Fibroblast of pulmonary artery (primary cell): ENCODE results near the gene RAPGEF3.

Experiments used
- DNase-seq: peaks from one replicate; pipeline ENCODE4 v3.0.0-alpha.2; 2010; ENCODE audit warnings: low read depth
- H3K4me3 ChIP-seq: replicated peaks from 2 replicates; pipeline ENCODE4 v1.5.1; 2011; ENCODE audit warnings: low read depth, mild to moderate bottlenecking, control low read depth, low read length, moderate library complexity
- TF ChIP-seq, protein P1 (sequence below): IDR thresholded peaks from 2 replicates; pipeline ENCODE4 v1.5.1; 2011; ENCODE audit warnings: mild to moderate bottlenecking, control low read depth, low read length, inconsistent platforms; ENCODE audit errors: missing control alignments

Gene RAPGEF3

DNA sequence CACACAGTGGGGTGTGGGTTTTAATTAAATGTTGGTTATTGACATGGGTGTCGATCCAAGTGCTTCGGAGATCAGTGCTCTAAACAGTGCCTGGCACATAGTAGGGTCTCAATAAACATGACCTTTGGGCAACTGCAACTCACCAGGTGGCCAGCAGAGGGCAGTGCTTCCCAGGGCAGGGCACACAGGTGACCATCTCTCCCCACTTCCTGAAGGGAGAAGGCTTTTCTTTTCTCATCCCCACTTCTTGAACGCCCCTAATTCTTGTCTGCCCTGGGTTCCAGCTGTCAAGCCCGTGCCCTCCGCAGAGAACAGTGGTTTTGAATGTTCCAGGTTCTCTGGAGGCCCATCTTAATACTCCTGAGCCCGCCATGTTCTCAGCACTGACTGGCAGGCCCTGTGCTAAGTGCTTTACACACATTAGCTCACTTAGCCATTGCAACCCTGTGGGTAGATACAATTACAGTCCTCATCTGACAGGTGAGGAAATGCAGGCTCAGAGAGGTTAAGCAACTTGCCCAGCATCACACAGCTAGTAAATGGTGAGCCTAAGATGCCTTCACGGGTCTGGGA lies 16.3 kb downstream of the RAPGEF3 start:
- no peak overlapping the region for H3K4me3 ChIP-seq
- peak; percentile 44 for DNase-seq
- TF ChIP-seq, protein P1, sequence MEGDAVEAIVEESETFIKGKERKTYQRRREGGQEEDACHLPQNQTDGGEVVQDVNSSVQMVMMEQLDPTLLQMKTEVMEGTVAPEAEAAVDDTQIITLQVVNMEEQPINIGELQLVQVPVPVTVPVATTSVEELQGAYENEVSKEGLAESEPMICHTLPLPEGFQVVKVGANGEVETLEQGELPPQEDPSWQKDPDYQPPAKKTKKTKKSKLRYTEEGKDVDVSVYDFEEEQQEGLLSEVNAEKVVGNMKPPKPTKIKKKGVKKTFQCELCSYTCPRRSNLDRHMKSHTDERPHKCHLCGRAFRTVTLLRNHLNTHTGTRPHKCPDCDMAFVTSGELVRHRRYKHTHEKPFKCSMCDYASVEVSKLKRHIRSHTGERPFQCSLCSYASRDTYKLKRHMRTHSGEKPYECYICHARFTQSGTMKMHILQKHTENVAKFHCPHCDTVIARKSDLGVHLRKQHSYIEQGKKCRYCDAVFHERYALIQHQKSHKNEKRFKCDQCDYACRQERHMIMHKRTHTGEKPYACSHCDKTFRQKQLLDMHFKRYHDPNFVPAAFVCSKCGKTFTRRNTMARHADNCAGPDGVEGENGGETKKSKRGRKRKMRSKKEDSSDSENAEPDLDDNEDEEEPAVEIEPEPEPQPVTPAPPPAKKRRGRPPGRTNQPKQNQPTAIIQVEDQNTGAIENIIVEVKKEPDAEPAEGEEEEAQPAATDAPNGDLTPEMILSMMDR, result peak; percentile 99

DNA sequence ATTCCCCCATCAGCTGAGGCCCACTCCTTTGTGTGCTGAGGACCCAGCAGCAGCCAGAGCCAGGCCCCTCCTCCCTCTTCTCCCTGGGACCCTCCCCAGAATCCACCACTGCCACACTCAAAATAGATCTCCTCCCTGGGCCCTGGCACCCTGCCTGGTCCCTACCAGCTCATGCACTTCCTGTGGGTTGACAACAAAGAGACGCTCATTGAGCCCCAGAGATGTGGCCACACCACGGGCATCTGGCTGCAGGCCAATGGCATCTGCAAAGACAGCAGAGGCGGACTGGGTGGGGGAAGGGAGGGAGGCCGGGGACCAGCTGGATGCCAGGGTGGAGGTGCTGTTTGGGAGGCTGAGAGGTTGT lies 17.4 kb downstream of the RAPGEF3 start:
- TF ChIP-seq, protein P1, result no peak
- no peak overlapping the region for H3K4me3 ChIP-seq
- DNase-seq, result no peak

DNA sequence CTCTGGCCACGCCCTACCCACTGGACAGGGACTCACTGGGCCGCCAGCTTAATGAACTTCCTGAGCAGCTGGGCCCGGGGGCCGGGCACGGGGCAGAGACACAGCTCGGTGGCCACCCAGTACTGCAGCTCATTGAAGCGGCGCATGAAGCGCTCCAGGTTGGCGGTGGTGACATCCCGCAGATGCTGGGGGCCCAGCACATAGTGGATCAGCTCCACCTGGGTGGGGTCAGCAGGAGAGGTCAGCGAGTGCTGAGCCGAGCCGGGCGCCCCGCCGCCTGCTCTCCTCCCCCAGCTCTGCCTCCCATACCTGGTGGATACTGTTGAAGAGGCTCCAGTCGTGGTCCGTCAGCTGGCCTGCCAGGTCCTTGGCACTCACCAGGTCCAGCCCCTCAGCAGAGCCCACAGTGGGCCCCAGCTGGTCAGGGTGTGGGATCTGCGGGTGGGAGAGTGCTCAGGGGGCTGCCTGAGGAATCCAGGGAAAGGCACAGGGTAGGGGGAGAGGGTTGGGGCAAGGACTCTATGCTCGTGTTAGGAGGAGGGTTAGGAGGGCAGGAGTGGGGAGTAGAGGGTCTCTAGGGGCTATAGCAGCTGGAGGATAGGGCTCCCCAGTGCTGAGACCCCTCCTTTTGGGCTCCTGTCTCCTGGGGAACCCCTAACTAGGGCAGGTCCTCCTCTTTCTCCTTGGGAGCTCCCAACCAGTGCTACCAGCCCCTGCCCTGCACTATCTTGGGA lies 17.9 kb downstream of the RAPGEF3 start:
- TF ChIP-seq, protein P1, result no peak
- no peak overlapping the region for H3K4me3 ChIP-seq
- DNase-seq, result no peak

DNA sequence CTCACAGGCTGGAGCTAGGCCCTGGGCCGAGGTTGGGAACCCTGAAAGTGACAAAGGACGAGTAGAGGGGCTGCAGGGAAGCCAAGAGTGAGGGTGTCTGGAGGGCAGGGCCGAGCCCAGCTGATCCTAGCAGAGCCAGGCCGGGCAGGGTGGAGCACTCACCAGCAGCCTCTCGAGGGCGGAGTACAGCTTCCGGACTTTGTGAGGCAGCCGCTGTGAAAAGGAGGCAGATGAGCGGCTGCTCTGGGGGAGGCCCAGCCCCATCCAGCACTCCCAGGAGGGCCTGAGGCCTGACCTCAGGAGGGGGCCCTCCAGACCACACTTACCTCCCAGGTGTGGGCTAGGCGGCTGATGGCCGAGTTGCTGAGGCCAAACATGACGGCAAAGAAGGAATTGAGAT lies 18.7 kb downstream of the RAPGEF3 start:
- H3K4me3 ChIP-seq, result no peak overlapping the region
- TF ChIP-seq, protein P1, result no peak
- DNase-seq, result no peak

DNA sequence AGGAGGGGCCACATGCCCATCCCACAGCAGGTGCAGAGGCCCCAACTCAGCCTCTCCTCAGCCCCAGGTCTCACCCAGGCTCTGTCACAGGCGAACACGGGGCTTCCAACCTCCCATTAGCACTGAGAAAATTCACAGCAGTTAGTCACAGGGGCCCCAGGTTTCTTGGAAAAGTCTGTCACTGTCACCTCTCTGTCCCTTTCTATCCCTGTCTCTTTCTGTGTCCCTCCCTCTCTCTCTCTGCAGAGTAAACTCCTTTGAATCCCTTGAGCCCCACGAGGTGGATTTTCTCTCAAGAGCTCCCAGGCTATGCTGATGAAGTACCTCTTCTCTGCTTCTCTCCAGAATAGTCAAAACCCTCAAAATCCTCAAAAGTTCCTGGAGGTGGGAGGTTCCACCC lies 19.4 kb downstream of the RAPGEF3 start:
- TF ChIP-seq, protein P1, result no peak
- H3K4me3 ChIP-seq, result no peak overlapping the region
- DNase-seq, result no peak

DNA sequence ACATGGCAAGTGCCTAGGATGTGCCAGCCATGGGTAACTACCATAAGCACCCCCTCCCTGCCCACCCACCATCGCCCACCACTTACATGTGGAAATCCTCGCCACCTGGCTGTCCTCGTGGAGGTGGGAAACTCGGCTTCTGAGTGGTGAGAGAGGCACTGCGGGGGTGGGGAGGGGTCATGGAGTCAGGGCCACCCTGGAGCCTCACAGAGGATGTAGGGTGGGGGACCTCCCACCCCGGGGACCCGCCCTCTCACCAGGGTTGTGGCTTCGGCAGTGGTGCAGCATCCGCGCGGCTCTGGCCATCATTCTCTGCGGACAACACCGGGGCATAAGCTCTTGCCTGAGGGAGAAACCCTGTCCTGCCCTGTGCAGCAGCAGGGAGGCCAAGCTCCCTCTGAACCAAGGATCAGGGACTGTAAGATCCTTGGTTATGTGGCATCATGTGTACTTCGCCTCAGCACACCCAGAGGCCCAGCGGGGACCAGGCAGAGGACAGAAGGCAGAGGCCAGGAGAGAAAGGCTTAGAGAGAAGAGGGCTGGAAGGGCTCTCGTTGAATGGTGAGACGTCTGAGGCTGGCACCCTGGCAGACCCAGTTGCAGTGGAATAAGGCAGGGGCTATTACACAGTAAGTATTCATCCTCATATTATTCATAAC lies 20.6 kb downstream of the RAPGEF3 start:
- TF ChIP-seq, protein P1, result no peak
- no peak overlapping the region for H3K4me3 ChIP-seq
- DNase-seq, result no peak
